GM19438 (cell line): ENCODE data around the gene SH3BP4.

ENCODE experiments used
- ATAC-seq: cut with Tn5 transposase; IDR thresholded peaks from one replicate; pipeline ENCODE4 v1.9.1; 2021; ENCODE audit warnings: low read depth; ENCODE audit not compliant: unreplicated experiment

Gene SH3BP4

DNA sequence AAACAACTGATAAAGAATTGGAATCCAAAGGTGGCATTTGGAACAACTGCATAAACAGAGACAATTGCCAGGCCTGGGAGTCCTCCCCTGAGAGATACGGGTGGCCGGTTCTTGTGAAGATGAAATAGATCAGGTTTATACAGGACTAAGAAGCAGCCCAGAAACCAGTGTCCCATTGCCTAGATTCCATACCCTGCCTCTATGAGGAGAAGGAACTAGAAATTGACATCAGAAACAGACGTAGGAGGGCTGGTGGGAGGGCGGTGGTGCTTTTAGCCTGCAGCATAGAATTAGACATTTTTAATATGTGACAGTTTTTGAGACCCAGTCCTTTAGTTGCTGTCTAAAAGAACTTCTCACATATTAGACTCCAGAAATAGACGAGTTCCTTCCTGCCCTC is 11.8 kb upstream of the SH3BP4 start:
- no peak for ATAC-seq

DNA sequence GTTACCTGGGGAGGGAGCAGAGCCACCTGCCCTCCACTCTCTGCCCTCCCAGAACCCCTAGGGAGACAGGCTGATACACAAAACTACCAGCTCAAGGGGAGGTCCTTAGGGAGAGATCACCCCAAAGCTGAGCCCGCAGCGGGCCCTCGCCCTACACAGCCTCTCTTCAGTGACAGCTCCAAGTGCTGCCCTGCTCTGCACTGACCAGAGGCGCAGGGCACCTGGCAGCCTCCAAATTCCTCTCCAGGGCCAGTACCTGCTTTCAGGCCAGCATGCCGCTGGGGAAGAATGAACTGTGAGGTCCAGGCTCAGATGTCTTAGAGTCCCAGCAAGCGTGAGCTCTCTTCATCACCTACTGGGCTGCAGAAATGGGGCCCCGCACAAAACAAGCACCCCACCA is 11.3 kb upstream of the SH3BP4 start:
- ATAC-seq, result no peak

- no peak for ATAC-seq
Measured at GRCh38 chr2:234945339-234945873, 6.4 kb upstream of the SH3BP4 start.

GRCh38 chr2:234947556-234947955 is 4.3 kb upstream of the SH3BP4 start:
- no peak for ATAC-seq

DNA sequence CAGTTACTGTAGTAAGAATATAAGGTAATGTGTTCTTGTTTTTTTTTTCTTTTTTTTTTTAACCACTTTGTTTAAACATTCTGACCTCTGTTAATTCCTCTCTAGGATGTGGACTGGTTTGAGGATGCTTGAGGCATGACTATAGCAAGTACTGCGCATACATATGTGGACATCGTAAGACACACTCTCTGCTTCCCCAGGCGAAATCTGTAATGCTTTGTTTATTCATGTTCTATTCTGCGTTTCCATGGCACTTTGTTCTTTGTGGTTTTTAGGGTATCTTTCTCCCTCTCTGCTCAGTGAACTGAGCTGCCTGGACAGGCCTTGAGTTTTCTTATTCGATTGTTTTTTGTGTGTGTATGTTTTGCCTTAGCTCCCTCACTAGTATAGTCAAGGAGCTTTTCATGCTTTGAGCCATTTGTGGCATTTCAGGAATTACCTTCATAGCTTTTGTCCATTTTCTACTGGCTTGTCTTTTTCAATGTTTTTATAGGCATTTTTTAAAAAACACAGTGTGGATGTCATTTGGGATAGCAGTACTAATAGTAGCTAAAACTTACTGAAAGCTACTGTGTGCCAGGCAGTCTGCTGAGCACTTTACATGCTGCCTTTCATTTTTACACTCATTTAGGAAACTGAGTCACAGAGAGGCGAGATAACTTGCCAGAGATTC is 1.9 kb upstream of the SH3BP4 start:
- ATAC-seq, result no peak

DNA sequence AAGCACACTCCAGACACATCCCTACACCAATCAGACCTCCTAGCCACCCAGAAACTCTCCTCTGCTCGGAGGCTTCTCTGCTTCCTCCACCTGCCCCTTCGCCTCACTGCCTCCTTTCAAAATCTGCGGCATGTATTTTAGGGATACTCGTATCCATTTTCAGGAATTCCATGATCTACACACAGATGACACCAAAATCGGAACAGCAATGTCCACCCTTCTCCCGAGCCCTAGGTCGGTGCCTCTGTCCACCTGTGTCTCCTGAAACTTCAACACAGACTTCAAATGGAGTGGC is 1.4 kb upstream of the SH3BP4 start:
- no peak for ATAC-seq

DNA sequence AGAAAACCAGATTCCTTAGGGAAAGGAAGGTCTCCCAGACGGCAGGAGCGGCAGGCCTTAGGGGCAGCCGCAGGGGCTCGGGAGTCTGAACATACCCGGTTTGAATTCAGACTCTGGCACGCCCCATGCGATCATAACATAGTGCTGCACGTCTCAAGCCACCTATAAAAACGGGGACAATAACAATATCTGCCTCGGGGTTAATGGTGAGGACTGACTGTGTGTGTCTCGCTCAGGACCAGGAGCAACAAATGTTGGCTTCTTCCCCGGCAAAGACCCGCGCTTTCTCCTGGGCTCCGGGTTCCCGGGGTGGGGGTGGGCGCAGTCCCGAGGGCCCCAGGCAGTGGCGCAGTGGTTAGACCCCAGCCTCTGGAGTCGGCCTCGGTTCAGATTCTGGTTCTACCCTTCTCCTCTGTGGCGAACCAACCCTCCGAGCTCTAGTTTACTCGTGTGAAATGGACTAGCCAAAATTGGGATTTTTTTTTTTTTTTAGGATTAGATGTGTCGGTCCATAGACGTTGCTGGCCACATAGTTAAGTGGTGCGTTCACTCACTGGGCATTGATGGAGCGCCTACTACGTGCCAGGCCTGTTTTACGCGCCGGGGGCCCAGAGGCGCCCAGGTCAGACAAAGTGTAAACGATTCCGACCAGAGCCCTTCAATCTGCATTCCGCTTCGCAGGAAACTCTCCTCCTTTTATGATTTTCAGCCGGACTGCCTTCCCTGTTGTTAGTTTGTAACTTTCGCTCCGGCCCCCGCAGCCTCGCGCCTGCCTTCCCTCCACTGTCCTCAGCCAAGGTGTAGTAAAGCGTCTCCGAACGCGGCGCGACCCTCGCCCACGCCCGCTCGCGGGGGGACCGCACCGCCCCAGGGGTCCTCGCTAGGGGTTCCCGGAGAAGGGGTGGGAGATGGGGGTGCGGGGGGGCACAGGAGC is 820 bp upstream of the SH3BP4 start:
- ATAC-seq, result no peak

- ATAC-seq, result no peak
Measured at GRCh38 chr2:234952270-234953115, 676 bp downstream of the SH3BP4 start.

- ATAC-seq, result no peak
Measured at GRCh38 chr2:234953116-234954031, 1.6 kb downstream of the SH3BP4 start.

DNA sequence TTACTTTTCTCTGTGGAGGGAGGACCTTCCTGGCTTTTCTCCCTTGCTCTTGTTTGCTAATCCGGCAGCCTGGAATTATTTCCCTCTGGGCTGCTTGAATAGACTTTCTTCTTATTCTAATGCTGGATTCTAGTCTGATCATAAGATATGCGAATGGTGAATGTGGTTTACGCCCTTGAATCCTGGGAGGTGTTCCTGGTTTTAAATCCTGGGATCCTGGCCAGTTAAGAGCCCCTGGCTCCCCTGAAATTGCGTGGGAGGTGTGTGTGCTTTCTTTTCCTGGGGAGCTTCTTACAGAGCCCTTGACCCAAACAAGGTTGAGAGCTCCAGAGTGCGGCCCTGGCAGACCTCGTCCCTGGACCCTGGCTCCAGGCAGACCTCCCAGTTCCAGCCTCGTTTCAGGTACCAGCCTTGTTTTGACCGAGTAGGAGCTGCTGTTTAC is 2.8 kb downstream of the SH3BP4 start:
- no peak for ATAC-seq

DNA sequence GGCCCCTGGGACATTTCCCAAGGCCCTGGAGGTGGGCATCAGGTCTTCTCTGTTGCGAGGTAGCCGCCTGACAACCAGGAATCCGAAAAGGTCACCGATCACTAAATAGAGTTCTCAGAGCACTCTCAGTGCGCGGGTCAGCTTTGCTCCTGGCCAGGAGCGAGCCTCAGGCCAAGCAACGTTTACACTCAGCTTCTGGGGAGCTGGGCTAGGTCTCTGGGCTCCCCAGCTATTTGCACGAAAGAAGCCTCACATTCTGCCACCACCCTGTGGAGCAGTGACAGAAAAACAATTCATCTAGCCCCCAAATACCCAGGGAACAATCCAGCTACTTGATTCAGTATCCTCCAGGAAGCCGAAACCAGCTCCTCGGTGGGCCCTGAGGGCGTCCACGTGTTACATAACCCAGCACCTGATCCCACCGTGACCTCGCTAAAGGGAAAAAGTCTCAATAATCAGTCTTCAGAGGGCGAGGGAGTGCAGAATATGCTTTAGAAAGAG is 3.3 kb downstream of the SH3BP4 start:
- ATAC-seq, result no peak

GRCh38 chr2:234955971-234956509 is 4.2 kb downstream of the SH3BP4 start:
- no peak for ATAC-seq

DNA sequence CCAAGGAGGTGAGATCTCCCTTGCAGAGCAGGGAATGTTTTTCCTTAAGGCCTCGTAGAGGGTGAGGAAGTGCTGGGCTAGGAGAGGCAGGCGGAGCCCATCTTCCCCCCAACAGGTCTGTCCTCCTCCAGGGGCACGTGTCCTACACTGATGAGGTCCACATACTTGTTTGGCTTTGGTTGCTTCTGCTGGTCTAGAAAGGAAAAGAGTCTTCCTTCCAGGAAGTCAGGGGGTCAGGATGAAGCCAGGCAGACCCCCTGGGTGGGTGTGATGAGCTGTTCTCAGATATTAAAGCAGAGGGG is 6.0 kb downstream of the SH3BP4 start:
- ATAC-seq, result no peak

DNA sequence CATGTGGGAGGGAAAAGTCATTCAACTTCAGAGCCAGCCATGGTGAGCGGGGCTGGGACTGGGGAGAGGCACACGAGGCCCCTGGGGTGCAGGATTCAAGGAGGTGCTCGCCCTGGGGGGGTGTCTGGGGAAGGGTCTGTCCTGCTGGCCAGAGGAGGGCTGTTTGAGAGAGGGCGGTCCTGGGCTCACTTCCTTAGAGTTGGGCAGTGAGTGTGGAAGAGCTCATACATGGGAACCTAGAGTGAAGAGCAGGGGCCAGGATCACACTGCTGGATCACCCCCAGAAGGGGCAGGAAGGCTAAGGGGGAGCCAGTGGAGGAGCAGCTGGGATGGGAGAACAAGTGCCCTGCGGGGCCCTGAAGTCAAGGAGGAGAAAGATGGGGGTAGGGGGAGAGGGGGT is 6.5 kb downstream of the SH3BP4 start:
- ATAC-seq, result no peak

DNA sequence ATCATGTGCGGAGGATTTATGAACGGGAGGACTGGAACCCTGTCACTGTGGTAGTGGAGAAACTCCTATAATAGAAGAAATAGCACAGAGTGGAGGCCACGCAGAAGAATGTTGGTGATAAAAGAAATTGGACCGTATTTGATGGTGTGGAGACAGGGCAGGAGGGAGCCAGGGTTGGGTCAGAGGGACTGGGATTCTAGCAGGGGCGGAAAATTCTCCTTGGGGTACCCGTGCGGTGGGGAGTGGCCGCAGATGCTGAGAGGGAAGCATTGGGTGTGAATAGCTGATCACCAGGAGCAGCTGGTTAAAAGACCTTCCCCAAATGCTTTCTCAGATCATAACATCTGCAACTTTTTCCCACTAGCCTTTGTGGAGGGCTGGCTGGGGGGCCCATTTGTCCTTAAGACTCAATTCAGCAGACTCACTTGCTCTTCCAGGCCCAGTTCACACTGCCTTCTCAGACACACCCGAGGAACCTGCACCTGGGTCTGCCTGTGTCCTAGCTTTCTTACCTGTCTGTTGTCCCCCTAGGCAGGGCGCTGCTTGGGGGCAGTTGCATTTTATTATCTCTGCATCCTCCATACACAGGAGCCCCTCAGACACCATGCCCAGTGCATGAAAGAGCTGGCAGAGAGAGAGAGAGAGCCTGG is 7.1 kb downstream of the SH3BP4 start:
- ATAC-seq, result no peak

GRCh38 chr2:234960175-234961088 is 8.6 kb downstream of the SH3BP4 start:
- ATAC-seq, result no peak

DNA sequence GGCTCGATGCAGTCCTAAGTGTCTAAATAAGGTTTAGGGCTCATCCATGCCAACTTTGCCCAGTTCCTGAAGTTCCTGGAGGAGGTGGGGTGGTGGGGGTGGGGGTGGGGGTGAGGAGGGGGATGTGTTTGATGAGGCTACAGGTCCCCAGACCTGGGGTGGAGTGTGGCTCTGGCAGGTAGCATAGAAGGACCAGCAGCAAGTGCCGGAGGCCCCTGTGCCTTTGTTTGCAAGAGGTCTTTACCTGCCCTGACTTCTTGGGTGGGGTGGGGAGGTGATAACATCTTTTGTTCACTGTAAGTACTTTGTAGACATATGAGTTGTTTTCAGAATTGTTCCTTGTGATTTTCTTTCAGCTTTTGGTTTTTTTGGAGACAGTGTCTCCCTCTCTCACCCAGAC is 10.0 kb downstream of the SH3BP4 start:
- no peak for ATAC-seq
